Gastrocnemius medialis (tissue), 4 donors: ENCODE measurements around the gene SIK3.

Source experiments
- CTCF ChIP-seq, 5 experiments: fragments of 450-650 bp in 3 of 5; fragments of 200-600 bp in 2 of 5; sonication (generic) in 2 of 5; IDR thresholded peaks in 4 of 5; conservative IDR thresholded peaks in 1 of 5; 1 replicate in 4 of 5; 2 replicates in 1 of 5; pipeline ENCODE4 v1.5.1; 2016 to 2019; ENCODE audit warnings: antibody characterized with exemption in 5 of 5, mild to moderate bottlenecking in 3 of 5, moderate library complexity in 3 of 5
- POLR2A ChIP-seq, 2 donors: fragments of 450-650 bp; IDR thresholded peaks; one replicate each; pipeline ENCODE4 v1.6.1; 2017; ENCODE audit warnings: antibody characterized with exemption in 2 of 2, mild to moderate bottlenecking in 2 of 2, moderate library complexity in 2 of 2

DNA sequence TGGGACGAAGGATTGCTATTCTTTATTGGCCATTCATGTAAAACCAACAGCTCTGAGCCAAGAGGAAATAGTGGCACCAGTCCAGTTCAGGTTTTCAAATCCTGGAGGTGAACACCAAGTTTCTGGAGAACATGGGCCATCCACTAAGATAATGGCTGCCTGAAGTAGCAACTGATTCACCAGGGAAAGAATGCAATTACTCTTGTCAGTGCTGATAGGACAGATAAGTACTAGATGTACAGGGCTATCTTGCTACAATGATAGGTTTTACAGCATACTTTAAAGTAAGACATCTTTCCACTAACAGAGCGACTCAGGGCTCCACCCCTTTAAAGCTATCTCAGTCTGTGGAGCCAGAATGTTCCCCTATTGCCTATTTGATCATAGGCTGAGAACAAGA is 224.0 kb downstream of the SIK3 start:
- TF ChIP-seq CTCF (IDR thresholded peaks at IDR 0.05 in 4 of 5, conservative IDR thresholded peaks at IDR 0.05 in 1 of 5): no peak
- TF ChIP-seq POLR2A (IDR thresholded peaks at IDR 0.05): no peak
